Measurements from ENCODE around the gene MLIP.

DNA sequence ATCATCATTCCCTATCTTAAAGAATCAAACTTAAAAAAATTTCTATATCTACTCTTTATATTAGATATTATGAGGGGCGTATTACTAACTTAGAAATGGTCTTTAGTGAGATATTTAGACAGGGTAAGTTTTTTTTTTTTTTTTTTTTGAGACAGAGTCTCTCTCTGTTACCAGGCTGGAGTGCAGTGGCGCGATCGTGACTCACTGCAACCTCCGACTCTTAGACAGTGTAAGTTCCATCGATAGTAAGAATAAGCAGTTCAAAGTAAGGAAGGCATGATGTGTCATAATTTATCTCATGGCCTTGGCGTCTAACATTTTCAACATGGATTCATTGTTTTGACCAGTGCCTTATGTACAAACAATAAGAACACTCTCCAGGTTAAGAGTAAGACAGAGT, 72.4 kb downstream of the MLIP start:
- TF ChIP-seq POLR2A (IDR thresholded peaks at IDR 0.05; ENCODE audit: control extremely low read depth in 1 of 2, low read depth in 2 of 2, low read length in 2 of 2) (no peak), CTCF (IDR thresholded peaks at IDR 0.05; ENCODE audit: control extremely low read depth in 1 of 3, insufficient read depth in 1 of 3, low read depth in 1 of 3, low read length in 3 of 3) (no peak), CHD2 (IDR thresholded peaks at IDR 0.05; ENCODE audit: low read length) (no peak), FOSL1 (IDR thresholded peaks at IDR 0.05; ENCODE audit: insufficient read depth, low read depth, low read length) (no peak), EP300 (IDR thresholded peaks at IDR 0.05; ENCODE audit: borderline replicate concordance in 1 of 2, low read depth in 2 of 2, low read length in 2 of 2) (no peak), KDM1A (IDR thresholded peaks at IDR 0.05; ENCODE audit: borderline replicate concordance, low read length) (no peak), SP1 (IDR thresholded peaks at IDR 0.05; ENCODE audit: low read depth, low read length) (no peak), CREB1 (IDR thresholded peaks at IDR 0.05) (no peak), SAP30 (IDR thresholded peaks at IDR 0.05; ENCODE audit: insufficient read depth, insufficient replicate concordance, low read length) (no peak), SRF (IDR thresholded peaks at IDR 0.05; ENCODE audit: low read depth, low read length) (no peak)
